H1 (cell line): ENCODE measurements around the gene CCDC127. TPM values are rescaled to one million over a fixed set of nuclear protein-coding genes. Genes with fewer than 3 reads are reported as not detected.

Source experiments
- CTCF ChIA-PET: fragments of 300-600 bp; sonication (Branson Sonifier 250); formaldehyde crosslinking; loops from one replicate; lab custom pipeline; 2021; ENCODE audit not compliant: partially characterized antibody; lab: Charles Lee
- POLR2A ChIA-PET: fragments of 300-600 bp; sonication (Branson Sonifier 250); formaldehyde crosslinking; loops from one replicate; lab custom pipeline; 2021; ENCODE audit warnings: inconsistent platforms; ENCODE audit not compliant: partially characterized antibody; lab: Charles Lee
- DNase-seq, 2 experiments: peaks; one replicate each; pipeline versions ENCODE4 v3.0.0 to v3.0.0-alpha.2; 2010 to 2022; ENCODE audit warnings: low spot score in 2 of 2, low read depth in 1 of 2, mixed read lengths in 1 of 2
- FAIRE-seq: peaks from 2 replicates; lab custom pipeline; 2011; peaks lifted over from hg19 to GRCh38; lab: Jason Lieb, UNC
- H2AFZ ChIP-seq: 2 replicates; pipeline ENCODE4 v1.8.1; 2012; ENCODE audit warnings: low read length, inconsistent platforms
- H2AK5ac ChIP-seq: 2 replicates; pipeline ENCODE4 v1.6.1; 2013; ENCODE audit warnings: low read depth, low read length
- H2BK120ac ChIP-seq: replicated peaks from 2 replicates; pipeline ENCODE3; 2013; ENCODE audit warnings: low read depth, low read length, inconsistent platforms
- H2BK12ac ChIP-seq: 2 replicates; pipeline ENCODE4 v1.6.1; 2013; ENCODE audit warnings: low read depth, low read length
- H2BK15ac ChIP-seq: 2 replicates; pipeline ENCODE4 v1.6.1; 2013; ENCODE audit warnings: low read length
- H2BK20ac ChIP-seq: 2 replicates; pipeline ENCODE4 v1.6.1; 2013; ENCODE audit warnings: low read length
- H2BK5ac ChIP-seq: 2 replicates; pipeline ENCODE4 v1.6.1; 2013; ENCODE audit warnings: low read depth, low read length
- H3K14ac ChIP-seq: 2 replicates; pipeline ENCODE4 v1.6.1; 2013; ENCODE audit warnings: inconsistent platforms; ENCODE audit not compliant: insufficient read length
- H3K18ac ChIP-seq: 2 replicates; pipeline ENCODE4 v1.6.1; 2013; ENCODE audit warnings: low read length; ENCODE audit errors: extremely low read depth
- H3K23ac ChIP-seq: 2 replicates; pipeline ENCODE4 v1.6.1; 2013; ENCODE audit warnings: inconsistent platforms; ENCODE audit not compliant: insufficient read length
- H3K23me2 ChIP-seq: 2 replicates; pipeline ENCODE4 v1.6.1; 2013; ENCODE audit warnings: low read depth, low read length
- H3K27ac ChIP-seq: 2 replicates; pipeline ENCODE4 v1.6.1; 2011; ENCODE audit warnings: low read depth, low read length, inconsistent platforms
- H3K27me3 ChIP-seq, 4 experiments: replicated peaks in 1 of 4; 1 replicate in 1 of 4; 2 replicates in 3 of 4; pipeline versions ENCODE4 v1.6.1 to v1.8.1; 2011 to 2013; ENCODE audit warnings: low read length in 3 of 4, mild to moderate bottlenecking in 3 of 4, inconsistent platforms in 2 of 4, mixed read lengths in 2 of 4, moderate library complexity in 1 of 4; ENCODE audit not compliant: control insufficient read depth in 3 of 4, insufficient read depth in 3 of 4; ENCODE audit errors: extremely low read depth in 1 of 4
- H3K36me3 ChIP-seq, 4 experiments: 2 replicates each; pipeline versions ENCODE4 v1.6.1 to v1.8.1; 2011 to 2013; ENCODE audit warnings: mild to moderate bottlenecking in 4 of 4, low read length in 3 of 4, moderate library complexity in 2 of 4, control low read depth in 1 of 4, inconsistent platforms in 1 of 4; ENCODE audit not compliant: insufficient read depth in 4 of 4, control insufficient read depth in 2 of 4
- H3K4ac ChIP-seq: replicated peaks from 2 replicates; pipeline ENCODE3; 2013; ENCODE audit warnings: low read length, low read depth, mixed read lengths, inconsistent platforms; ENCODE audit not compliant: insufficient read length
- H3K4me1 ChIP-seq, 4 experiments: replicated peaks in 1 of 4; 1 replicate in 1 of 4; 2 replicates in 3 of 4; pipeline versions ENCODE4 v1.6.1 to v1.8.1; 2011 to 2013; ENCODE audit warnings: low read length in 3 of 4, inconsistent platforms in 2 of 4, mixed read lengths in 1 of 4; ENCODE audit not compliant: insufficient read depth in 4 of 4, control insufficient read depth in 3 of 4
- H3K4me2 ChIP-seq, 2 experiments: 2 replicates each; pipeline versions ENCODE4 v1.6.1 to v1.8.1; 2011 to 2013; ENCODE audit warnings: low read depth in 2 of 2, low read length in 2 of 2, control low read depth in 1 of 2, inconsistent platforms in 1 of 2, mild to moderate bottlenecking in 1 of 2; ENCODE audit not compliant: insufficient read depth in 1 of 2
- H3K4me3 ChIP-seq, 4 experiments: fragments of 200-600, 300-600 bp in 1 of 4; sonication (generic), shearing (Covaris generic), sonication (Bioruptor Twin) in 1 of 4; 2 replicates each; pipeline versions ENCODE4 v1.5.1 to v1.8.1; 2011 to 2016; ENCODE audit warnings: low read length in 4 of 4, low read depth in 3 of 4, control low read depth in 2 of 4, inconsistent platforms in 2 of 4, mild to moderate bottlenecking in 2 of 4, mixed read lengths in 1 of 4, moderate library complexity in 1 of 4; ENCODE audit not compliant: insufficient read depth in 2 of 4; ENCODE audit errors: extremely low read depth in 1 of 4
- H3K56ac ChIP-seq: replicated peaks from 2 replicates; pipeline ENCODE3; 2013; ENCODE audit warnings: low read depth, mild to moderate bottlenecking, mixed read lengths, low read length, inconsistent platforms; ENCODE audit not compliant: insufficient read length
- H3K79me1 ChIP-seq: 2 replicates; pipeline ENCODE4 v1.6.1; 2013; ENCODE audit warnings: low read depth, low read length, control low read depth
- H3K79me2 ChIP-seq, 2 experiments: 2 replicates each; pipeline versions ENCODE4 v1.6.1 to v1.8.1; 2012 to 2013; ENCODE audit warnings: low read length in 2 of 2, mild to moderate bottlenecking in 2 of 2, inconsistent platforms in 1 of 2; ENCODE audit not compliant: insufficient read depth in 2 of 2, control insufficient read depth in 1 of 2
- H3K9ac ChIP-seq, 4 experiments: replicated peaks in 1 of 4; 1 replicate in 1 of 4; 2 replicates in 3 of 4; pipeline versions ENCODE4 v1.6.1 to v1.8.1; 2011 to 2013; ENCODE audit warnings: low read depth in 3 of 4, low read length in 3 of 4, control low read depth in 2 of 4, mild to moderate bottlenecking in 2 of 4, moderate library complexity in 2 of 4, inconsistent platforms in 1 of 4; ENCODE audit errors: extremely low read depth in 1 of 4
- H3K9me3 ChIP-seq, 2 experiments: 2 replicates each; pipeline versions ENCODE4 v1.6.1 to v1.8.1; 2012 to 2013; ENCODE audit warnings: mild to moderate bottlenecking in 2 of 2, moderate library complexity in 2 of 2, control low read depth in 1 of 2, inconsistent platforms in 1 of 2, low read depth in 1 of 2, low read length in 1 of 2, mixed read lengths in 1 of 2; ENCODE audit not compliant: insufficient read depth in 2 of 2
- H4K20me1 ChIP-seq, 2 experiments: replicated peaks in 1 of 2; 2 replicates each; pipeline versions ENCODE3 to v1.8.1; 2011 to 2013; ENCODE audit warnings: inconsistent platforms in 2 of 2, low read length in 2 of 2, mild to moderate bottlenecking in 1 of 2; ENCODE audit not compliant: insufficient read depth in 2 of 2, control insufficient read depth in 1 of 2
- H4K5ac ChIP-seq: 2 replicates; pipeline ENCODE4 v1.6.1; 2013; ENCODE audit warnings: low read length, low read depth, mixed read lengths, inconsistent platforms; ENCODE audit not compliant: insufficient read length
- H4K8ac ChIP-seq: 2 replicates; pipeline ENCODE4 v1.8.0; 2013; ENCODE audit warnings: mild to moderate bottlenecking, moderate library complexity, low read length, inconsistent platforms; ENCODE audit not compliant: insufficient read depth; ENCODE audit errors: extremely low read depth
- H4K91ac ChIP-seq: replicated peaks from 2 replicates; pipeline ENCODE3; 2013; ENCODE audit warnings: low read length, mixed read lengths, inconsistent platforms; ENCODE audit not compliant: insufficient read length
- CBX5 ChIP-seq: fragments of 300-800, 300-1000 bp; sonication (generic); IDR thresholded peaks from 2 replicates; pipeline ENCODE4 v1.7.1; 2016; ENCODE audit warnings: antibody characterized with exemption, low read length, low read depth
- CREB1 ChIP-seq: IDR thresholded peaks from 2 replicates; pipeline ENCODE4 v1.6.1; 2012; ENCODE audit warnings: inconsistent platforms
- EZH2 ChIP-seq: fragments of 200-600 bp; sonication (generic); IDR thresholded peaks from 2 replicates; pipeline ENCODE4 v1.7.1; 2012; ENCODE audit warnings: low read depth, mild to moderate bottlenecking, moderate library complexity, low read length, inconsistent platforms; ENCODE audit not compliant: severe bottlenecking
- GABPA ChIP-seq: IDR thresholded peaks from 2 replicates; pipeline ENCODE4 v1.6.1; 2011; ENCODE audit warnings: mild to moderate bottlenecking, low read length, moderate library complexity, borderline replicate concordance; ENCODE audit not compliant: insufficient read depth
- KDM1A ChIP-seq: fragments of 200-600, 300-600 bp; sonication (generic); IDR thresholded peaks from 2 replicates; pipeline ENCODE4 v1.7.1; 2016; ENCODE audit warnings: mild to moderate bottlenecking, low read length, borderline replicate concordance
- KDM4A ChIP-seq: IDR thresholded peaks from one replicate; pipeline ENCODE4 v1.7.1; 2012; ENCODE audit warnings: low read depth, mild to moderate bottlenecking, moderate library complexity, low read length, inconsistent platforms; ENCODE audit not compliant: severe bottlenecking
- PHF8 ChIP-seq: fragments of 200-600 bp; sonication (generic); conservative IDR thresholded peaks from 2 replicates; pipeline ENCODE4 v1.7.1; 2012; ENCODE audit warnings: low read depth, mild to moderate bottlenecking, inconsistent platforms, low read length, moderate library complexity
- RFX5 ChIP-seq: IDR thresholded peaks from 2 replicates; pipeline ENCODE4 v1.6.1; 2011; ENCODE audit warnings: low read depth, low read length, improper control_type of control experiment, borderline replicate concordance
- RXRA ChIP-seq: IDR thresholded peaks from 2 replicates; pipeline ENCODE4 v1.6.1; 2011; ENCODE audit warnings: low read depth, mild to moderate bottlenecking, low read length, moderate library complexity; ENCODE audit not compliant: insufficient read depth
- SUZ12 ChIP-seq: fragments of 200-600 bp; sonication (generic); IDR thresholded peaks from 2 replicates; pipeline ENCODE4 v1.6.1; 2012; ENCODE audit warnings: mild to moderate bottlenecking, inconsistent platforms, low read length, moderate library complexity, mixed read lengths
- YY1 ChIP-seq: IDR thresholded peaks from 2 replicates; pipeline ENCODE4 v1.6.1; 2011; ENCODE audit warnings: low read depth, mild to moderate bottlenecking, low read length
- WGBS, 2 experiments: shearing (Covaris generic) in 1 of 2; methylation state at CpG; one replicate each; pipeline versions ENCODE4 v1.1.6 to v1.1.7; 2013 to 2015; ENCODE audit warnings: low lambda C conversion rate in 2 of 2, mixed read lengths in 2 of 2, inconsistent platforms in 1 of 2, low coverage in 1 of 2, missing lambda C conversion rate in 1 of 2; ENCODE audit not compliant: insufficient replicate concordance in 2 of 2, insufficient coverage in 1 of 2, insufficient read length in 1 of 2; ENCODE audit errors: extremely low coverage in 1 of 2, missing lambda C conversion rate in 1 of 2; 5-methylcytosine and 5-hydroxymethylcytosine counted together
- polyA plus RNA-seq, 7 experiments: library from polyadenylated mRNA; depleted of rRNA in 3 of 7; stranded (reverse) in 5 of 7; unstranded in 2 of 7; fragments of >200 nt in 5 of 7; fragments of 200-250 nt in 2 of 7; gene quantifications; 1 replicate in 5 of 7; 2 replicates in 1 of 7; 4 replicates in 1 of 7; pipeline versions ENCODE4 v1.2.1 to v1.2.3, GENCODE V29; 2011 to 2013; ENCODE audit warnings: missing spikeins in 2 of 7, mixed read lengths in 2 of 7
- total RNA-seq: library from RNA; stranded (reverse); fragmentation: NEBNext Ultra II Directional; extraction: Animal tissue kit (Norgen Biotek cat#: 25700); gene quantifications from 2 replicates; pipeline ENCODE4 v1.2.1, GENCODE V29; 2021
- TF ChIP-seq, protein P1 (sequence below): IDR thresholded peaks from 2 replicates; pipeline ENCODE4 v1.6.1; 2011; ENCODE audit warnings: low read depth, mild to moderate bottlenecking, low read length; ENCODE audit not compliant: insufficient read depth

The CCDC127 gene
- total and polyA plus RNA-seq, 2 of the 8 experiments (the other 6 are each of a cell fraction or from before 2014, with no cell fraction given), result 2.9 to 8.0 TPM

DNA sequence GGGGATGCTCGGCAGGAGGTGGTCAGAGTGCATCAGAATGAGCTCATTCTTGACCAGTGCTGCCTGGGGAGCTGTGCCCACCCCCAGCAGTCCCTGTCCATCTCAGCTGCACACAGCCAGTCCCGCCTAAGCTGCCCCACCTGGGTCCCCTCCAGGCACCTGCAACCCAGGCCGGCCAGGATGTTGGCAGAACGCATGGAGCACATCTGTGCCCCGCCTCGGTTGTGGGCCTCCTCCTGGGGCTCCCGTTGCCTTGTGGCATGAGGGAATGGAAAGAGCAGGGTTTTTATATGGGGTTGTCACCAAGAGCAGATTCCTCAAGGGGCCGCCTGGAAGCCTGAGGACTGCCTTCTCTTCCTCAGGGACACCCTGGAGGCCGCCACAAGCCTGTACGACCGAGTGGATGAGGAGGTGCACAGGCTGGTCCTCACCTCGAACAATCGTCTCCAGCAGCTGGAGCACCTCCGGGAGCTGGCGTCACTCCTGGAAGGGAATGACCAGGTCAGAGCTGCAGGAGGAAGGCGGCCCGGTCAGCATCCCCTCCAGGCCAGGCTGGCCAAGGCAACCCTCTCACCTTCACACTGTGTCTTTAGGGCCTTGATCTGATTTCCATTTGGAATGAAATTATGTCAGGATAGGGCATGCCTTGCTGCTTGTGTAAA, 61.4 kb downstream of the CCDC127 start:
- Histone ChIP-seq H4K91ac (no peak overlapping the region), H3K9ac (no peak overlapping the region), H3K36me3 (peaks cover 14 to 77% (median 29%) of the 10 kb centered on the region in 4 experiments; a peak in 7 of 8 replicates), H3K27me3 (no peaks in the 10 kb centered on the region), H3K56ac (no peak overlapping the region), H2BK20ac (no peak overlapping the region), H3K4me3 (no peak overlapping the region), H3K27ac (no peak overlapping the region), H4K20me1 (peaks cover 0 to 1% of the 10 kb centered on the region in 2 experiments), H2BK5ac (no peak overlapping the region), H3K79me2 (no peaks in the 10 kb centered on the region), H2BK120ac (no peak overlapping the region), H3K23me2 (no peaks in the 10 kb centered on the region), H2BK12ac (no peak overlapping the region), H2AK5ac (no peak overlapping the region), H3K4me1 (peaks cover 0 to 2% (median 0%) of the 10 kb centered on the region in 4 experiments; a peak in 2 of 7 replicates), H3K18ac (no peak overlapping the region), H4K8ac (no peak overlapping the region), H3K9me3 (no peaks in the 10 kb centered on the region), H3K14ac (no peak overlapping the region), H3K23ac (no peak overlapping the region), H3K4me2 (no peak overlapping the region), H2AFZ (no peak overlapping the region), H4K5ac (no peak overlapping the region), H3K4ac (no peak overlapping the region), H2BK15ac (no peak overlapping the region), H3K79me1 (no peaks in the 10 kb centered on the region; the same call in 1 of the 2 replicates)
- CTCF ChIA-PET, result interaction anchor here (0.6 to 1.0 kb wide), 3 partner anchors 38 to 67 kb away, joined by 3 read pairs; no protein-coding TSS in a partner anchor
- no peak for FAIRE-seq
- 89% methylated on average over 14 of the region's 17 CpGs; no CpG with 5 or more reads in 1 of the 2 experiments for WGBS, 2 experiments
- DNase-seq, result peak in 1 of 2 experiments; percentile 41
- POLR2A ChIA-PET, result interaction anchor here (1.0 to 4.2 kb wide), 6 partner anchors 11 to 99 kb away, joined by 3 to 15 read pairs (median 4); no protein-coding TSS in a partner anchor
- TF ChIP-seq RXRA, result no peak
- no peak for TF ChIP-seq RFX5
- no peak for TF ChIP-seq CREB1
- TF ChIP-seq, protein P1, sequence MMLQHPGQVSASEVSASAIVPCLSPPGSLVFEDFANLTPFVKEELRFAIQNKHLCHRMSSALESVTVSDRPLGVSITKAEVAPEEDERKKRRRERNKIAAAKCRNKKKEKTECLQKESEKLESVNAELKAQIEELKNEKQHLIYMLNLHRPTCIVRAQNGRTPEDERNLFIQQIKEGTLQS, result no peak
- TF ChIP-seq YY1, result no peak
- TF ChIP-seq CBX5, result no peak
- TF ChIP-seq KDM4A, result no peak
- no peak for TF ChIP-seq GABPA
- TF ChIP-seq EZH2, result no peak
- TF ChIP-seq KDM1A, result no peak
- no peak for TF ChIP-seq PHF8
- no peak for TF ChIP-seq SUZ12
